GM12873 (cell line): ENCODE results near the gene MAP1B.
A peak's percentile ranks its signal among the peaks of the same experiment; 100 is the strongest.

Source experiments
- TF ChIP-seq, protein P1 (sequence below): IDR thresholded peaks from 2 replicates; pipeline ENCODE4 v1.5.1; 2012; ENCODE audit warnings: low read depth, mild to moderate bottlenecking, moderate library complexity, low read length, control low read depth; ENCODE audit not compliant: insufficient read depth; ENCODE audit errors: missing control alignments

Gene MAP1B

DNA sequence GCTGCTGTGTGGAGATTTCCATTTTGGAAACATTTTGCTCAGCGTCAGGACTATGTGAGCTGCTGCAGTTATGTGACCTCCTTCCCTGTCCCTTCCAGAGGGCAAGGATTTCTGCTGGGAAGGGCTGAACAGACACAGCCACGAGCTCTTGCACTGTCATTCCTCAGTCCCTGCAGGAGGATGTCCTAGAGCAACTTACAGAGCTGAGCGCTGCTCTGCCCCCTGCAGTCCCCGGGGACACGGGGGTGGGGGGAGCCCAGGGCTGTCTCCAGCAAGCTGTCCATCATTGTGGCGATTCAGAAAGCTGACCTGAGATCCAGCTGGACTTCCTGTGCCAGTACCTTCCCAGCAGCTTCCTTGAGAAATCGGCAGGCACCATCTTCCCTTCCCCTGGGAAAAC lies 28.0 kb upstream of the MAP1B start:
- TF ChIP-seq, protein P1, sequence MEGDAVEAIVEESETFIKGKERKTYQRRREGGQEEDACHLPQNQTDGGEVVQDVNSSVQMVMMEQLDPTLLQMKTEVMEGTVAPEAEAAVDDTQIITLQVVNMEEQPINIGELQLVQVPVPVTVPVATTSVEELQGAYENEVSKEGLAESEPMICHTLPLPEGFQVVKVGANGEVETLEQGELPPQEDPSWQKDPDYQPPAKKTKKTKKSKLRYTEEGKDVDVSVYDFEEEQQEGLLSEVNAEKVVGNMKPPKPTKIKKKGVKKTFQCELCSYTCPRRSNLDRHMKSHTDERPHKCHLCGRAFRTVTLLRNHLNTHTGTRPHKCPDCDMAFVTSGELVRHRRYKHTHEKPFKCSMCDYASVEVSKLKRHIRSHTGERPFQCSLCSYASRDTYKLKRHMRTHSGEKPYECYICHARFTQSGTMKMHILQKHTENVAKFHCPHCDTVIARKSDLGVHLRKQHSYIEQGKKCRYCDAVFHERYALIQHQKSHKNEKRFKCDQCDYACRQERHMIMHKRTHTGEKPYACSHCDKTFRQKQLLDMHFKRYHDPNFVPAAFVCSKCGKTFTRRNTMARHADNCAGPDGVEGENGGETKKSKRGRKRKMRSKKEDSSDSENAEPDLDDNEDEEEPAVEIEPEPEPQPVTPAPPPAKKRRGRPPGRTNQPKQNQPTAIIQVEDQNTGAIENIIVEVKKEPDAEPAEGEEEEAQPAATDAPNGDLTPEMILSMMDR, result no peak

DNA sequence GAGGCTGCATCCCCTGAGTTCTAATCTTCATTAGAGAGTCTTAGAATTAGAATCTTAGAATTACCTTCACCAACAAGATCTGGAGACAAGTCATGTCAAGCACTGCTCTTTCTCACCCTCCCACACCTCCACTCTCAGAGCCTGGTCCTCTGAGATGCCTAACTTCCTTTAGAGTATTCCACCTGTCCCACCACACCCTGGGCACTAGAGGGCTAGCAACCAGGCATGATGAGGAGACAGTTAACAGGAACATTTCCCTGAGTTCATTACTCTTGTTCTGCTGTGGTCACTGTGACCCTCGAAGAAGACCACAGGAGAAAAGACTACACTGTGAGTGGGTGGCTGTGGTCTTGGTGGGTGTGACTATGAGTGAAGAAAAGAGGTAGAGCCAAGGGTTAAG lies 25.2 kb upstream of the MAP1B start:
- TF ChIP-seq, protein P1, result peak; percentile 17

DNA sequence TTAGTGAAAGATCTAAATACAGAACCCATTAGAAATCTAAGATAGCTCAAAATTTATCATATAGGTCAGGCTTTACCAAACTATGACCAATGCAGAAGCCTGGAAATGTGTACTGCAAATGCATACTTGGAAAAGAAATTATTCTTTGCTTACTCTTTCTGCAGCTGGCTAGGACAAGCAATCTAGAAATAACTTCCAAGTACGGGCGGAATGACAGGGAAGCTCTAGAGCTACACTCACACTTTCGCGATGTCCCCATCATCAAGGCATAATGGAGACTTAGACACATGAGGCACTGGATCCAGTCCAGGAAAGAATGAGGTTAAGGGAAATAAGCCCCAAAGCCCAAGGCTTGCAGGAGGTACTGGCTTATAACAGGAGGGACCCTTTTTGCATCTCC lies 22.4 kb upstream of the MAP1B start:
- TF ChIP-seq, protein P1, result no peak

DNA sequence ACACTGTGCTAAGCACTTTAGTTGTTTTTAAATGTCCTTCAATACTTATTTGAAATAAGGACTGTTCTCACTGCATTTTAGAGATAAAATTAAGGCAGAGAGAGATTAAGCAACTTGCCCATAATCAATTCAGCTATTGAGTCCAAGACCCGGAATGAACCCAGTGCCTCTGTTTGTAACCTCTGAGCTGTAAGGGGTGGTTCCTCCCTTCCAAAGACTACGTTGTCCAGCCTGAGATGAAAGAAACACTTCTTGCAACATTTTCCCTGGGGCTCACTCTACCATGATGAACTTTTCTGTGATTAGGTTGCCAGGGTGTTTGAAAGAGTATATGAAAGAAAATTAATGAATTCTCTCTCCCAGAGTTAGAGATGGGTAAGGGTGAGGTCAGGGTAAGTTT lies 22.0 kb upstream of the MAP1B start:
- TF ChIP-seq, protein P1, result no peak

DNA sequence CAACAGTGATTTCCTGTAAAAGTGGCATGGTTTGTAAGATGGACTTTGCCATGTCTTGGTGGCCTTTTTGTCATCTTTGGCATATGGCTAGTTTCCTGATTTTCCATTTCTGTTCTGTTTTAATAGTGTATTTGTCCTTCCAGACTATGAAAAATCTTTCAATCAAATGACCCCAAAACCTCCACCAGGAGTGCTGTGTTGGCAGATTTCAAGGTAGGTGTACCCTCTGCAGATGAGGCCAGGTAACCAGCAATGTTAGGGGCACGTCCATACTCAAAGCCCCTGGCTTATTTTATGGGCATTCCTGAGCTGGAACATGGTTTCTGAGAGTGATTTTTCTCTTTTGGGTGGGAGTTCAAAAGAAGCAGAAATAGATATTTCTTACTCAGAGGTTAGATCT lies 15.2 kb upstream of the MAP1B start:
- TF ChIP-seq, protein P1, result no peak

DNA sequence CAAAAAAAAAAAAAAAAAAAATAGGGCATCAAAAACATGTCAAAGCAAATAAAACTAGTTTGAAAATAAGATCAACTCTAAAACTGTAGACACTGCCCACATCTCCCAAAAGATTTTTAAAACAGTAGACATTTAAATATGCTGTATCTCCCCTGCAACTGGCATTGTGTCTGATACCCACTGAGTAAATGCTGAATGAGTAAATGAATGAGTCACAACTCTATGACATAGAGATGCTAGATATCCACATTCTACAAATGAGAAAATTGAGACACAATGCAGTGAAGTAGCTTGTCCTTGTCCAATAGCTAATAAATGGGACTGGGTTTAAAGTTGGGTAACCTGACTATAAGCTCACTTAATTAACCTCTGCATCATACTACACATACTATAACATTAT lies 14.1 kb upstream of the MAP1B start:
- TF ChIP-seq, protein P1, result no peak

DNA sequence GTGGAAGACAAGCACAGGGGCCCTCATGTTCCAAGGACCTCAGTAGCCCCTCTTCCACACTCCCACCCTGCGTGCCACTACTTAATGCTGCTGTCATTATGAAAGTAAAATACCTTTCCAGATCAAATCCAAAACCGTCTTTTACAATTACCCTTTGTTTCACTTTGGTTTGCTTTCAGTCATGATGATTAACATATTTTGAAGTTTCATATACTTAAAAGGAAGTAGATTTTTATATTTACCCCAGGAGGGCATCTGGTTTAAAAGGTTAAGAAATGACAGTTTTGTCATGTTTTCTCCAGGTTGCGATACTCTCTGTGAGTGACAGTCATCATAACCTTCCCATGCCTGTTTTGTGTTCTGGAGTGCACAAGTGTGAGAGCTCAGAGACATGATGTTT lies 13.5 kb upstream of the MAP1B start:
- TF ChIP-seq, protein P1, result no peak
